ENCODE results near the gene VPS52.
"Not testable (repeated sequence)": the region's sequence is repeated elsewhere in the genome, so short reads cannot be mapped to it uniquely, and the experiment has no call there.

The VPS52 gene

DNA sequence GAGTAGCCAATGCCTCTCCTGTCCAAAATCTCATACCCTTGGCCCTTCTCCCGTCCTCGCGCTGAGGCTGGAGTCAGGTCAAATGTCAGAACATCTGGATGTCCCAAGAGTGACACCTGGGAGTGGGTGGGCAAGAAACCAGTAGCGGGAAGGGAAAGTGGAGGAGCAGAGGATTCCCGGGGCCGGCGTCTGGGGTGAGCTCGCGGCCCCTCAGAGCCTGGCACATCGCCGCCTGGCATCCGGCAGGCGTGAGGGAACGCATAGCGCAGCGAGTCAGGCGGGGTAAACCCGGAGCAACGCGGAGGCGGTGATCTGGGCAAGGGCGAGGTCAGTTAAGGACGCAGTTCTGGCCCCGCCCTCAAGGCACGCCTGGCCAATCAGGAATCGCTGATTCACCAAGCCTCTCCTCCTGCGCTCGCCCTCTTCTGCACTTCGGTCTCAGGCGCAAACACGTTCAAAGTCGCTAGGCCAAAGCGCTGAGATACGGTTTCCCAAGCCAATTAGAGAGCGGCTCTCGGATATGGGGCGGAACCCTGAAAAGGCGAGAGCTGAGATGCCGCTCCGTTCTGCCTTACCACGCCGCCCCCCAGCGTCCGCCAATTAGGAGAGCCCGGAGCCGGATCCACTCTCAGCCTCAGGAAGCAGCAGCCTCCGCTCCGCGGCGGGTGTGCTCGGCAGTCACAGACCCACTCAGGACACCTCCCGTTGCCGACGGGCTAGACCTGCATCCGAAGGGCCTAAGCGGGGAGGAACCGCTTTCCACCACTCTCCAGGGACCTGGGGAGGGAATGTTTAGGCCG is 22.5 kb downstream of the VPS52 start:
- peak; percentile 99 for DNase-seq

GRCh38 chr6:33248643-33248931 is 23.1 kb downstream of the VPS52 start:
- DNase-seq: peak; percentile 53

GRCh38 chr6:33247977-33248642 is 23.6 kb downstream of the VPS52 start:
- DNase-seq: peak; percentile 84

GRCh38 chr6:33243476-33243875 is 28.2 kb downstream of the VPS52 start:
- no peak for DNase-seq

DNA sequence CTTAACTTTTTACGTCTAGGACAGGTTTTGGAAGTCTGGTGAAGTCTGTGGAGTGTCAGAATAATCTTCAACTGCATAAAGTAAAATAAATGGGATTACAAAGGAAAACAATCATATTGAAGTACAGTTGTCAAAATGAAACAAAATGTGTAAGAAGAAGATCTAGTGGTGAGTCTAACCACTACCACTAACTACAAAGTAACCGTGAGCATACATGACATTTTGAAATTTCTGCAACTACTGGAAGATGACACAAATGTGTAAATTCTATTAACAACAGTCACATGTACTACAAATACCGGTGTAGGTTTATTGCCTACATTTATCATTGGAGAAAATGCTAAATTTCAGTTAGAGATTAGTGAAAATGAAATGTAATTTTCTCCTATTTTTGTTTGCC is 29.7 kb downstream of the VPS52 start:
- DNase-seq: no peak

GRCh38 chr6:33237741-33238140 is 33.9 kb downstream of the VPS52 start:
- no peak for DNase-seq

DNA sequence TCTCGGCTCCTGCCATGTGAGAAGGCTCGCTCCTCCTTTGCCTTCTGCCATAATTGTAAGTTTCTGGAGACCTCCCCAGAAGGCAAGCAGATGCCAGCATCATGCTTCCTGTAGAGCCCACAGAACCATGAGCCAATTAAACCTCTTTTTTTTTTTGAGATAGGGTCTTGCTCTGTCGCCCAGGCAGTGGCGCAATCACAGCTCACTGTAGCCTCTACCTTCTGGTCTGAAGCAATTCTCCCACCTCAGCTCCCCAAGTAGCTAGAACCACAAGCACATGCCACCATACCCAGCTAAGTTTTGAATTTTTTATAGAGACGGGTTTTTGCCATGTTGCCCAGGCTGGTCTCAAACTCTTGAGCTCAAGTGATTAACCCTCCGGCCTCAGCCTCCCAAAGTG is 34.8 kb downstream of the VPS52 start:
- DNase-seq: no peak

DNA sequence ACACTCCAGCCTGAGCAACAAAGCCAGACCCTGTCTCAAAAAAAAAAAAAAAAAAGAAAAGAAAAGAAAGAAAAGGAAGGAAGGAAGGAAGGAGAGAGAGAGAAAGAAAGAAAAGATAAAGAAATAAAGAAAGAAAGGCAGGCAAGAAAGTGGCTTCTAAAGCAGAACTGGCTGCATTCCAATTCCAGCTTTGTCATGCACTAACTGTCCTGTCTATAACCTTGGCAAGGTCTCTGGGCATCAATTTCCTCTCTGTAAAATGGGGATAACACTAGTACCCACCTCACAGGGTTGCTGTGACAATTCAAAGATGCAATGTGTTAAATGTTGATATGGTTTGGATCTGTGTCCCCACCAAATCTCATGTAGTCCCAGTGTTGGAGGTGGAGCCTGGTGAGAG is 35.3 kb downstream of the VPS52 start:
- DNase-seq: no peak

GRCh38 chr6:33235221-33235634 is 36.4 kb downstream of the VPS52 start:
- DNase-seq: no peak

- DNase-seq: not testable (repeated sequence)
Measured at GRCh38 chr6:33226503-33227120, 45.1 kb downstream of the VPS52 start.

DNA sequence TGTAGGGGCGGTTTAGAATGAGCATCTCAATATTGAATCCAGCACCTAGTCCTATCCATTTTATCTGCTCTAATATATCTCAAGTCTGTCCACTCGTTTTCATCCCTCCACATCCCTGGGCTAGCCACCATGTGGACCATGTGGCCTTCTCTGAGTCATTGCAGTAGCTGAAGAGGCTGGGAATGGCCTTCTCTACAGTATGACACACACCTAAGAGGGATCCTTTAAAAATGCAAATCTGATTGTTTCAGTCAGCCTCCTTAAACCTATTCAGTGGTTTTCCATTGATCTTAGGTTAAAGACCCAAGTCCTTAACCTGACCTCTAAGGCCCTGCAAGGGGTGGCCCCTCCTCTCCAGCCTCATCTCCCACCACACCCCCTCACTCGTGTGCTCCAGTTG is 54.0 kb downstream of the VPS52 start:
- no peak for DNase-seq

DNA sequence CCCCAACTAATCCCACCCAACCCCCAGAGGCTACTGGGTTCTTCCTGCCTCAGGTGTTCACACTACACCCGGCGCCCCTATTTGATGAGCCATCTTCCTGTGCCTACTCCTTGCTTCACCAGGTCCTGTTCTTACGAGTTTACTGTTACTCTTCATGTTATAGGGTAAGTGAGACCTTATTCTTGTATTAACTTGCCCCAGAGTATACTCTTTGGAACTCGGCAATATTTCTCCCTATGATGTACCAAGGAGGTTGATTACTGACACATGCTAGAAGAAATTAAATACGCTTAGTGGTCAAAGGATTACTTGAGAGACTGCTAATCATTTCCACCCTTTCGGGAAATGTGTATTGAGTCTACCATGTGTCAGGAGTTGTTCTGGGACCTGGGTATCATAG is 54.4 kb downstream of the VPS52 start:
- DNase-seq: no peak

DNA sequence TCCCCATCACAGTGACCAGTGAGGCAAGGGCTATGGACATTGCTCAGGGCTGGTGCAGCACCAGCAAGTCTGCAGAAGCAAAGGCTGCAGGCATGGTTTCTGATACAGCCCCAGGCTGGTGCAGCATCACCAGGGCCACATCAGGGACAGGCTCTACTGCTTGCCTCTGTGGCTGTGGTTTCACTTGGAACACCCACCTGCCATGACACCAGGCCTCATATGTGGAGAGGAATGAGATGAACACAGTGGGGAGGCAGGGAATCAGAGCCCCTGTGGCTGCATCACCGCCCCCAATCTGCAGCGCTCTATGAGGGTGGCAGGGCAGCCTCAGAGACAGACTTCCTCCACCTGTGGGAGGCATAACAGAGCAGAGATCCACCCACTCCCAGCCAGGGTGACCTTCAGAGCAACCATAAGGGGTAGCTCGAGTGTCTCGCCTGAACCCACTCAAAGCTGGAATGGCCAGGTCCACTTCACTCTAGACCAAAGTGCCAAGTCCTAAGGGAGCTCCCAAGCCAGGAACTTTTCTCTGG is 55.5 kb downstream of the VPS52 start:
- no peak for DNase-seq

DNA sequence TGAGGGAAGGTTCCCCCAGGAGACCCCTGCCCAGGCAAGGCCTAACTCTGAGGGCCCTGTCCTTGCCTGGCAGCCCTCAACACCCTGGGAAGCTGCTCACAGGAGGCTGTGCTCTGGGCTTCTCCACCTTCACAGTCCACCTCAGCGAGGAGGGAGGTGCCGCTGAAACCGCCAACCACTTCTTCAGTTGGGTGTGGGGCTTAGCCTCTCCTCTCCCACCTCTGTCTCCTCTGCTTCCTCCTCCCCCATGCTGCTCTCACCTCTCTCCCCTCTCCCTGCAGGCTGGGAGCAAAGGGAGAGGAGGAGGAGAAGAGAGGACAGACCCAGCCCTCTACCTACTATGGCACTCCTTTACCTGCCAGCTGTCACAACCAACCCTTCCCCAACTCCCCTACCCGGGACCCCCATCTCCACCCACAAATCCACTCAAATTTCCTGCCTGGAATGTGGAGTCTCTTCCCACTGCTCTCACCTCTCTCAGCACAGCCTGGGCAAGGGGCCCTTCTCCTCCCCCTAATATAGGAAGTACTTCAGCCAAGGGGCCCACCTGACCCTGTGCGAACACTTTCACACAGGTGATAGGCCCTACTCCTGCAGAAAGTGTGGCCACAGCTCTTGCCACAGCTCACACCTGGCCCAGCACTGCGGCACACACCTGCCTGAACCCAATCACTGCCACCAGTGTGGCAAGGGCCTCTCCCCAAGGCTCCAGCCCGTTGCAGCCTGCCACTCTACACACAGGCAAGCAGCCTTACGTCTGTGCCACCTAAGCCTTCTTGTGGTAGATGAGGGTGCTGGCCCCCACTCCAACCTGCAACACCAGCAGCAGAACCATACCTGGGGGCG is 56.2 kb downstream of the VPS52 start:
- DNase-seq: no peak

GRCh38 chr6:33213989-33214335 is 57.7 kb downstream of the VPS52 start:
- no peak for DNase-seq

GRCh38 chr6:33213166-33213988 is 58.3 kb downstream of the VPS52 start:
- DNase-seq: no peak

- DNase-seq: peak; percentile 24
Measured at GRCh38 chr6:33212857-33213165, 58.9 kb downstream of the VPS52 start.

GRCh38 chr6:33211666-33212422 is 59.8 kb downstream of the VPS52 start:
- DNase-seq: no peak

DNA sequence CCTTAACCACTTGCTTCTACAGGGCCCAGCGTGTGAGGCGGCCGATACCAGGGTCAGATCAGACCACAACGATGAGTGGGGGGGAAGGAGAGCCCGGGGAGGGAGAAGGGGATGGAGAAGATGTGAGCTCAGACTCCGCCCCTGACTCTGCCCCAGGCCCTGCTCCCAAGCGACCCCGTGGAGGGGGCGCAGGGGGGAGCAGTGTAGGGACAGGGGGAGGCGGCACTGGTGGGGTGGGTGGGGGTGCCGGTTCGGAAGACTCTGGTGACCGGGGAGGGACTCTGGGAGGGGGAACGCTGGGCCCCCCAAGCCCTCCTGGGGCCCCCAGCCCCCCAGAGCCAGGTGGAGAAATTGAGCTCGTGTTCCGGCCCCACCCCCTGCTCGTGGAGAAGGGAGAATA is 60.5 kb downstream of the VPS52 start:
- DNase-seq: no peak

GRCh38 chr6:33209856-33210255 is 61.8 kb downstream of the VPS52 start:
- no peak for DNase-seq

All from fibroblast of skin of scalp (primary cell).